Epithelial cell of proximal tubule (primary cell): ENCODE results near the gene COL5A1. TPM values are rescaled to one million over a fixed set of nuclear protein-coding genes. Genes with fewer than 3 reads are reported as not detected.
"Not testable (repeated sequence)": the region's sequence is repeated elsewhere in the genome, so short reads cannot be mapped to it uniquely, and the experiment has no call there.

Experiments used
- DNase-seq: peaks from one replicate; pipeline ENCODE4 v3.0.0-alpha.2; 2011; ENCODE audit warnings: low read depth
- H3K4me3 ChIP-seq: 2 replicates; pipeline ENCODE4 v1.5.1; 2011; ENCODE audit warnings: low read depth, mild to moderate bottlenecking, low read length
- CTCF ChIP-seq: conservative IDR thresholded peaks from 2 replicates; pipeline ENCODE4 v1.5.1; 2012; ENCODE audit warnings: low read depth, mild to moderate bottlenecking, low read length
- total RNA-seq: library from RNA; depleted of rRNA; stranded (reverse); fragments of >200 nt; gene quantifications from 2 replicates; pipeline ENCODE4 v1.2.3, GENCODE V29; 2015

COL5A1 gene
- total RNA-seq, 1 donor from 2014 or later: 16.0 TPM

- no peak for DNase-seq
- H3K4me3 ChIP-seq: no peak overlapping the region
- TF ChIP-seq CTCF: no peak
Measured at GRCh38 chr9:134640506-134641172, 964 bp upstream of the COL5A1 start.

- no peak for DNase-seq
- no peak for TF ChIP-seq CTCF
- no peak overlapping the region for H3K4me3 ChIP-seq
Measured at GRCh38 chr9:134641990-134642384, 384 bp downstream of the COL5A1 start.

GRCh38 chr9:134642385-134643181 is 980 bp downstream of the COL5A1 start:
- no peak overlapping the region for H3K4me3 ChIP-seq
- no peak for TF ChIP-seq CTCF
- no peak for DNase-seq

GRCh38 chr9:134643222-134643671 is 1.6 kb downstream of the COL5A1 start:
- no peak for TF ChIP-seq CTCF
- H3K4me3 ChIP-seq: no peak overlapping the region
- DNase-seq: no peak

- DNase-seq, H3K4me3 ChIP-seq: not testable (repeated sequence)
Measured at GRCh38 chr9:134644401-134644724, 2.8 kb downstream of the COL5A1 start.

DNA sequence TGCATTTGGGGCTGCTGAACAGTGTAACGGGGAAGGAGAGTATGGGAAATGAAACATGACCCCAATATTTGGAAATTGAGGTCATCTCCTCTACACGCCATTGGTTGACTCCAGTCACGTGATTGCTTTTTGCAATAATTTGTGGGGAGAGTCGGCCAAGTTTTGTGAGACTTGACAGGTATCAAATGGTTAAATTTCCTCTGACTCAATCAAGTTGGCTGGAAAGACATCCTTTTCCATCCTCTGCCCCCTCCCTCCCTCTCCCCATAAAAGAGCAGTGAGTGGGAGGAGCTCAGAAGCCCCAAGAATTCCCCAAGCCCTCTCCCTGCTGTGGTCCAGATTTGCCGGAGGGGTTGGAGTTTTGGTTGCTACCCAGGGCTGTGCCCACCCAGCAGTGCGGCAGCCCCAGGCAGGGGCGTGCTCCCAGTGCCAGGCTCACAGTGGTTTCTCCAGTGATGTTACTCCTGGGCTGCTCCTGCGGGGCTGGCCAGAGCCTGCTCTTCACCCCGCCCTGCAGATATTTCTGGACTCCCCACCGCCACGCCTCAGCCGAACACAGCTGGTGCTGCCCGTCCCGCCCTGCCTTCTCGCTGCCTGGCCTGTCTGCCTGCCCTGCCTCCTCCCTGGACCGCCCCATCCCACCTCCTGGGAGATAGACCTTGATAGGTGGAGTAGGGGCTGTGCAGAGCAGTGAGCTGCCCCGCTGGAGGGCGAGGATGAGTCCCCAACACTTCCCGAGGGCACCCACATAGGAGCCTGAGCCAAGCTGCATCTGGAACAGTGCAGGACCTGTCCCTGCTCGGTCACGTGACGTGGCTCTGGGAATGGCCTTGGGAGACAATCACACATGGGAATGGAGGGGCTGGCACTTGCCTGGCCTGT is 3.4 kb downstream of the COL5A1 start:
- no peak for DNase-seq
- H3K4me3 ChIP-seq: no peak overlapping the region
- no peak for TF ChIP-seq CTCF
